HG02885 (cell line): Measurements from ENCODE around the gene USP6NL.

ENCODE experiments used
- ATAC-seq: cut with Tn5 transposase; IDR thresholded peaks from one replicate; pipeline ENCODE4 v1.9.1; 2021; ENCODE audit warnings: mild to moderate bottlenecking; ENCODE audit not compliant: unreplicated experiment, poor library complexity

Gene USP6NL

GRCh38 chr10:11625019-11625735, 13.7 kb upstream of the USP6NL start:
- ATAC-seq, result peak; percentile 84

GRCh38 chr10:11617233-11617632, 5.8 kb upstream of the USP6NL start:
- no peak for ATAC-seq

GRCh38 chr10:11616021-11616420, 4.6 kb upstream of the USP6NL start:
- no peak for ATAC-seq

GRCh38 chr10:11615396-11615795, 3.9 kb upstream of the USP6NL start:
- no peak for ATAC-seq

GRCh38 chr10:11612021-11613001, 861 bp upstream of the USP6NL start:
- no peak for ATAC-seq

- ATAC-seq, result peak; percentile 24
Observed at GRCh38 chr10:11610826-11611247, 613 bp downstream of the USP6NL start.

- ATAC-seq, result no peak
Observed at GRCh38 chr10:11610166-11610825, 1.2 kb downstream of the USP6NL start.

GRCh38 chr10:11609492-11610093, 1.9 kb downstream of the USP6NL start:
- no peak for ATAC-seq

GRCh38 chr10:11609052-11609451, 2.4 kb downstream of the USP6NL start:
- ATAC-seq, result no peak

GRCh38 chr10:11608159-11609013, 3.1 kb downstream of the USP6NL start:
- ATAC-seq, result no peak

- no peak for ATAC-seq
Observed at GRCh38 chr10:11605807-11606408, 5.5 kb downstream of the USP6NL start.

GRCh38 chr10:11604865-11605650, 6.4 kb downstream of the USP6NL start:
- no peak for ATAC-seq

- ATAC-seq, result no peak
Observed at GRCh38 chr10:11603741-11604140, 7.7 kb downstream of the USP6NL start.

- peak; percentile 60 for ATAC-seq
Observed at GRCh38 chr10:11602919-11603523, 8.4 kb downstream of the USP6NL start.

- ATAC-seq, result peak; percentile 30
Observed at GRCh38 chr10:11602358-11602757, 9.1 kb downstream of the USP6NL start.

GRCh38 chr10:11601670-11602069, 9.8 kb downstream of the USP6NL start:
- ATAC-seq, result no peak

GRCh38 chr10:11600280-11600679, 11.2 kb downstream of the USP6NL start:
- no peak for ATAC-seq
